Large intestine (tissue), 3 donors: ENCODE results near the gene SCO2. TPM values are rescaled to one million over a fixed set of nuclear protein-coding genes. Genes with fewer than 3 reads are reported as not detected.
"Not testable (repeated sequence)": the region's sequence is repeated elsewhere in the genome, so short reads cannot be mapped to it uniquely, and the experiment has no call there.

Experiments
- DNase-seq, 2 donors: peaks; one replicate each; pipeline versions ENCODE4 v3.0.0 to v3.0.0-alpha.2; 2013
- H3K27ac ChIP-seq: one replicate; pipeline ENCODE4 v1.5.1; 2013; ENCODE audit warnings: low read length
- H3K27me3 ChIP-seq: 2 replicates; pipeline ENCODE4 v1.6.1; 2013; ENCODE audit warnings: low read length; ENCODE audit not compliant: control insufficient read depth, insufficient read depth
- H3K36me3 ChIP-seq: 2 replicates; pipeline ENCODE4 v1.6.1; 2013; ENCODE audit warnings: low read length; ENCODE audit not compliant: control insufficient read depth, insufficient read depth
- H3K4me1 ChIP-seq: one replicate; pipeline ENCODE4 v1.6.1; 2013; ENCODE audit warnings: low read length; ENCODE audit not compliant: control insufficient read depth, insufficient read depth
- H3K4me3 ChIP-seq: one replicate; pipeline ENCODE4 v1.5.1; 2013; ENCODE audit warnings: low read length
- H3K9me3 ChIP-seq: one replicate; pipeline ENCODE4 v1.6.1; 2013; ENCODE audit warnings: mild to moderate bottlenecking, low read depth, low read length, moderate library complexity; ENCODE audit not compliant: control insufficient read depth
- WGBS: methylation state at CpG from one replicate; pipeline ENCODE4 v1.1.5; 2013; ENCODE audit warnings: low lambda C conversion rate; ENCODE audit not compliant: insufficient coverage; 5-methylcytosine and 5-hydroxymethylcytosine counted together
- polyA plus RNA-seq: library from polyadenylated mRNA; unstranded; fragments of 120-200 nt; gene quantifications from one replicate; pipeline ENCODE4 v1.2.1, GENCODE V29; 2013

The SCO2 gene
- polyA plus RNA-seq, 1 donor = 1.8 TPM

- no peak for DNase-seq
- Histone ChIP-seq H3K9me3 (no peaks in the 10 kb centered on the region), H3K4me3 (no peak overlapping the region), H3K27me3 (peaks cover 38% of the 10 kb centered on the region), H3K27ac (no peak overlapping the region), H3K36me3 (no peaks in the 10 kb centered on the region), H3K4me1 (peaks cover 14% of the 10 kb centered on the region)
- 95% methylated on average over 4 of the region's 19 CpGs for WGBS
Measured at GRCh38 chr22:50542416-50542927, 17.1 kb upstream of the SCO2 start.

- H3K4me1 ChIP-seq = peaks cover 14% of the 10 kb centered on the region
- not testable (repeated sequence) for H3K27ac ChIP-seq, H3K4me3 ChIP-seq, H3K36me3 ChIP-seq, H3K9me3 ChIP-seq, DNase-seq
- WGBS = 40% methylated on average over 1 of the region's 5 CpGs
- H3K27me3 ChIP-seq = peaks cover 32% of the 10 kb centered on the region
Measured at GRCh38 chr22:50541667-50542026, 16.2 kb upstream of the SCO2 start.

DNA sequence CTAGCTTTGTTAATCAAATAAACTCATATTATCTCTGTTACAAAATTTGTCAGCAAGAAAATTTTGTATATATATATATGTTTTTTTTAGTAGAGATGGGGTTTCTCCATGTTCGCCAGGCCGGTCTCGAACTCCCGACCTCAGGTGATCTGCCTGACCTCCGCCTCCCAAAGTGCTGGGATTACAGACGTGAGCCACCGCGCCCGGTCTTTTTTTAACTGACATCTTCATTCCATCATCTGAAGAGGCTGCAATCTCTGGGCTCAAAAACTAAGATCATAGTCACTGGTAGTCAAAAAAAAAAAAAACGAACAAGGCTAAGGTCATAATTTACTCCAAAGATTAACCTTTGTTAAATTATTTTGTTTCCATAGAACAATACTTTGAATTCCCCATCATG lies 15.0 kb upstream of the SCO2 start:
- Histone ChIP-seq H3K4me3 (no peak overlapping the region), H3K27ac (peak overlapping the region; percentile 73), H3K27me3 (peaks cover 19% of the 10 kb centered on the region), H3K4me1 (peaks cover 14% of the 10 kb centered on the region), H3K9me3 (no peaks in the 10 kb centered on the region), H3K36me3 (no peaks in the 10 kb centered on the region)
- WGBS = no CpG with 5 or more reads among the region's 10 CpGs
- DNase-seq = no peak

- Histone ChIP-seq H3K4me3 (no peak overlapping the region), H3K36me3 (no peaks in the 10 kb centered on the region), H3K27ac (no peak overlapping the region), H3K9me3 (no peaks in the 10 kb centered on the region), H3K27me3 (peaks cover 13% of the 10 kb centered on the region), H3K4me1 (peaks cover 14% of the 10 kb centered on the region)
- no CpG with 5 or more reads among the region's 13 CpGs for WGBS
- no peak for DNase-seq
Measured at GRCh38 chr22:50537765-50538164, 12.4 kb upstream of the SCO2 start.

- no CpG with 5 or more reads among the region's 3 CpGs for WGBS
- no peaks in the 10 kb centered on the region for H3K9me3 ChIP-seq
- peaks cover 26% of the 10 kb centered on the region for H3K4me1 ChIP-seq
- no peak overlapping the region for H3K4me3 ChIP-seq
- H3K36me3 ChIP-seq = no peaks in the 10 kb centered on the region
- no peak for DNase-seq
- H3K27ac ChIP-seq = no peak overlapping the region
- peaks cover 27% of the 10 kb centered on the region for H3K27me3 ChIP-seq
Measured at GRCh38 chr22:50536226-50536625, 10.8 kb upstream of the SCO2 start.

- H3K4me1 ChIP-seq = peaks cover 35% of the 10 kb centered on the region
- no peaks in the 10 kb centered on the region for H3K36me3 ChIP-seq
- no peak for DNase-seq
- WGBS = 94% methylated on average over 2 of the region's 8 CpGs
- H3K27ac ChIP-seq = no peak overlapping the region
- no peak overlapping the region for H3K4me3 ChIP-seq
- peaks cover 8% of the 10 kb centered on the region for H3K9me3 ChIP-seq
- H3K27me3 ChIP-seq = peaks cover 38% of the 10 kb centered on the region
Measured at GRCh38 chr22:50535113-50535512, 9.7 kb upstream of the SCO2 start.

DNA sequence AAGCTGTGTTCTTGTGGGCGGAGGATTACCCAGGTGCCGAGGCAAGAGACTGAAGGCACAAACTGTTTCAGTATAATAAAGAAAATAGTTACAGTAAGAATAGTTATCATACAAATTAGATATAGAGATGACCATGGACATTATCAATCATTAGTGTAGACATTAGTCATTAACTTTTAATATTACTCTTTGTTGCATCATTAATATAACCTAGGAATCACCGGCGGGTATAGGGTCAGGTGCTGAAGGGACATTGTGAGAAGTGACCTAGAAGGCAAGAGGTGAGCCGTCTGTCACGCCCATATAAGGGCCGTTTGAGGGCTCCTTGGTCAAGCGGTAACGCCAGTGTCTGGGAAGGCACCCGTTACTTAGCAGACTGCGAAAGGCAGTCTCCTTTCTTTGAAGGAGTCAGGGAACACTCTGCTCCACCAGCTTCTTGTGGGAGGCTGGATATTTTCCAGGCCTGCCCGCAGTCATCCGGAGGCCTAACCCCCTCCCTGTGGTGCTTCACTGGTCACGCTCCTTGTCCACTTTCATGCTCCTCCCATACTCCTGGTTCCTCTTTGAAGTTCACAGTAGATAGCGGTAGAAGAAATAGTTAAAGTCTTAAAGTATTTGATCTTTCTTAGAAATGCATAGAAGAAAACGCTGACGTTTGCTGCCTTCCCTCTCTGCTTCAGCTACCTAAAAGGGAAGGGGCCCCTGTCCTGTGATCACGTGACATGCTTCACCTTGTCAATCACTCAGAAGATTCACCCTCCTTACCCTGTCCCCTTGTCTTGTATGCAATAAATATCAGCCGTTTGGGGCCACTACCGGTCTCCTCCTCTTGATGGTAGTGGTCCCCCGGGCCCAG lies 8.7 kb upstream of the SCO2 start:
- DNase-seq, H3K27ac ChIP-seq: not testable (repeated sequence)
- WGBS = 67% methylated on average over 3 of the region's 21 CpGs

GRCh38 chr22:50532824-50533796 lies 7.7 kb upstream of the SCO2 start:
- Histone ChIP-seq H3K4me1 (peaks cover 27% of the 10 kb centered on the region), H3K27me3 (peaks cover 45% of the 10 kb centered on the region), H3K9me3 (peaks cover 16% of the 10 kb centered on the region), H3K36me3 (no peaks in the 10 kb centered on the region), H3K27ac (no peak overlapping the region), H3K4me3 (no peak overlapping the region)
- no peak for DNase-seq
- WGBS = 57% methylated on average over 3 of the region's 19 CpGs

More for the DNA sequence above, 8.7 kb upstream of the SCO2 start:
- H3K4me3 ChIP-seq, H3K36me3 ChIP-seq: not testable (repeated sequence)
- peaks cover 32% of the 10 kb centered on the region for H3K4me1 ChIP-seq
- peaks cover 14% of the 10 kb centered on the region for H3K9me3 ChIP-seq
- peaks cover 45% of the 10 kb centered on the region for H3K27me3 ChIP-seq

- no peaks in the 10 kb centered on the region for H3K36me3 ChIP-seq
- H3K4me1 ChIP-seq = peaks cover 27% of the 10 kb centered on the region
- peaks cover 45% of the 10 kb centered on the region for H3K27me3 ChIP-seq
- peak overlapping the region; percentile 42 for H3K27ac ChIP-seq
- H3K4me3 ChIP-seq = peak overlapping the region; percentile 60
- H3K9me3 ChIP-seq = peaks cover 16% of the 10 kb centered on the region
- no CpG with 5 or more reads among the region's 56 CpGs for WGBS
- DNase-seq = peak in 1 of 2 donors; percentile 77
Measured at GRCh38 chr22:50531962-50532674, 6.7 kb upstream of the SCO2 start.

GRCh38 chr22:50531546-50531961 lies 6.2 kb upstream of the SCO2 start:
- H3K36me3 ChIP-seq = no peaks in the 10 kb centered on the region
- peak overlapping the region; percentile 94 for H3K27ac ChIP-seq
- peak overlapping the region; percentile 60 for H3K4me3 ChIP-seq
- H3K4me1 ChIP-seq = peaks cover 30% of the 10 kb centered on the region
- H3K27me3 ChIP-seq = peaks cover 45% of the 10 kb centered on the region
- DNase-seq = peak in 1 of 2 donors; percentile 69
- no CpG with 5 or more reads among the region's 44 CpGs for WGBS
- H3K9me3 ChIP-seq = peaks cover 16% of the 10 kb centered on the region
